HG03139 (cell line): ENCODE results near the gene CTSZ.
"Not testable (repeated sequence)": the region's sequence is repeated elsewhere in the genome, so short reads cannot be mapped to it uniquely, and the experiment has no call there.

Experiments used
- ATAC-seq: cut with Tn5 transposase; IDR thresholded peaks from one replicate; pipeline ENCODE4 v1.9.1; 2021; ENCODE audit not compliant: unreplicated experiment

Gene CTSZ

DNA sequence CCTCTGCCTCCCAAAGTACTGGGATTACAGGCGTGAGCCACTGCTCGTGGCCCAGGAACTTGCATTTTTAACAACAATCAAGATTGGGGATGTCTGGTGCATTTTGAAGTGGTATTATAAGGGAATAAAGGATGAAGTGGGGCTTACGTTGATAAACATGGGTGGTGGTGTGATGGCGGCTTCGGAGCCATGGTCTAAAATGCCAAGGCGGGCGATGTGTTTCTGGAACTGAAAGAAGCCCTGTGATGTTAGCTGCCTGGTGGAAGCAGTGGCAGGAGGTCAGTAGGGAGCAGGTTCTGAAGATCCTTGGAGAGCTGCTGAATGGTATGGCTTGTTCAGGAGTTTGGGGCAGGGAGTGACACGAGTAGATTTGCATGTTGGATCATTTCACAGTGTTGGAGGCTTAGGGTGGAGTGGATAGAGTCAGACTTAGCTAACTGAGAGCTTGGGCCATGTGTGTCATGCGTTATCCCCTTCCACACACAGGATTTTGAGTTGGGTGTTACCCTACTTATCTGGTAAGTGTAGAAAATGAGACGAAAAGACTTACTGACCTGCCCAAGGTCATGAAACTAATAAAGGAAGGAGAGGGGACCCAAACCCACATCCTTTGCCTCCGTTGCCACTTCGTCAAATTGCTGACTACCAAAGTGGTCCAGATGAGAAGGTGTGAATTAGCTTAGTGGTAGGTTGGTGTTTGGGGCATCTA, 24.5 kb downstream of the CTSZ start:
- no peak for ATAC-seq

DNA sequence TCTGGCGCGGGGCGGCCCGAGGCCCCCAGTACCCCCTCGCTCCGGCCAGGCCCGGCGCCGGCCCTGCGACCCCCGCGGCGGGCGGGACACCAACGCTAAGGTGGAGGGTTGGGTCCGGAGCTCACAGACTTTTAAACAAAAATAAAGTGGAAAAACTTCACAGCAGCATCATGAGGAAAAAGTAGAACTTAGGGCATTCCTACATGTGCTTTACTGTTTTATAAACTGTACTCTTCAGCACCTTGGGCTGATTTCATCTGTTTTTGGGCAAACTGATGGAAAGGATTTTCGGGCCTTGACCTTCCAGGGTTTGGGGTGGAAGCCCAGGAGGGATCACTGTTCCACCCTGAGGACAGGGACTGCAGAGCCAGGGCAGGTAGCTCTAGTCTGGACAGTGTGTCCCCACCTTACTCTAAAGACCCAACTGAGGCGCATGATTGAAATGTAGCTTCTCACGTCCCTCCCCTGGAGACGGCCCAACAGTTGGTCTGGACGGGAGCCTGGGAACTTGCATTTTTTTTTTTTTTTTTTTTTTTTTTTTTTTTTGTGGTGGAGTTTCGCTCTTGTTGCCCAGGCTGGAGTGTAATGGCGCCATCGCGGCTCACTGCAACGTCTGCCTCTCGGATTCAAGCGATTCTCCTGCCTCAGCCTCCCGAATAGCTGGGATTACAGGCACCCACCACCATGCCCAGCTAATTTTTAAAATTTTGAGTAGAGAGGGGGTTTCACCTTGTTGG, 25.3 kb downstream of the CTSZ start:
- ATAC-seq = no peak

DNA sequence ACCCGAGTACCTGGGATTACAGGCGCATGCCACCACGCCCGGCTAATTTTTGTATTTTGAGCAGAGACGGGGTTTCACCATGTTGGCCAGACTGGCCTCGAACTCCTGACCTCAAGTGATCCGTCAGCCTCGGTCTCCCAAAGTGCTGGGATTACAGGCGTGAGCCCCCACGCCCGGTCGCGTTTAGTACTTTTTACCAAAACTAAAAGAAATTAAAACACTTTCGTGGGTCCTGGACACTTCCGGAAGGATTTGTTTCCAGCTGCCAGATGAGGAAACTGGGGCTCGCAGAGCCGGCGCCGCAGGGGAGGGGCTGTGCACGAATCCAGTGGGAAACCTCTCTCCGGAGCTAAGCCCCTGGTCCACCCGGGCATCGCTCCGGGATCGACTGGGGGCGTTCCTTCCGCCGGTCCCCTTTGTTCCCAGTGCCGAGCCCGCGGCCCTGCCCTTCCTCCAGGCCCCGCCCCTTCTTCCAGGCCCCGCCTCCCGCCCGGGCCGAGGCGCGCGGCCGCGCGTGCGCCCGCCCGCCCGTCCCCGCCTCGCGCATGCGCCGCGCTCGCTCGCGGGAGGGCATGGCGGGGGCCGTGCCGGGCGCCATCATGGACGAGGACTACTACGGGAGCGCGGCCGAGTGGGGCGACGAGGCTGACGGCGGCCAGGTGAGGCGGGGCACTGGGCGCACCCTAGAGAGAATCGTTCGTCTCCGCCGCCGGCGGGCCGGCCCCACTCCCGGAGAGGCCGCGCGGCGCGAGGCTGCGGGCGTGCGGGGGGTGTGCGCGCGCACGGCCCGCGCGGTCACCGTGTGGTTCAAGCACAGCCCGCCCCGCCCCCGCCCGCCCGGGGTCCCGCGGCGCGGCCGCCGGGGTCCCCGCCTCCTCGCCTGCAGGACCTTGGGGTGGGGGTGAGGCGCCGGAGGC, 26.1 kb downstream of the CTSZ start, which contains the start of gene NELFCD:
Gene NELFCD, plus strand, starts transcription at position 546 of the 917 bp plus-strand sequence. Its CDS starts 54 bp downstream, at position 600.
- peak; percentile 66 for ATAC-seq

DNA sequence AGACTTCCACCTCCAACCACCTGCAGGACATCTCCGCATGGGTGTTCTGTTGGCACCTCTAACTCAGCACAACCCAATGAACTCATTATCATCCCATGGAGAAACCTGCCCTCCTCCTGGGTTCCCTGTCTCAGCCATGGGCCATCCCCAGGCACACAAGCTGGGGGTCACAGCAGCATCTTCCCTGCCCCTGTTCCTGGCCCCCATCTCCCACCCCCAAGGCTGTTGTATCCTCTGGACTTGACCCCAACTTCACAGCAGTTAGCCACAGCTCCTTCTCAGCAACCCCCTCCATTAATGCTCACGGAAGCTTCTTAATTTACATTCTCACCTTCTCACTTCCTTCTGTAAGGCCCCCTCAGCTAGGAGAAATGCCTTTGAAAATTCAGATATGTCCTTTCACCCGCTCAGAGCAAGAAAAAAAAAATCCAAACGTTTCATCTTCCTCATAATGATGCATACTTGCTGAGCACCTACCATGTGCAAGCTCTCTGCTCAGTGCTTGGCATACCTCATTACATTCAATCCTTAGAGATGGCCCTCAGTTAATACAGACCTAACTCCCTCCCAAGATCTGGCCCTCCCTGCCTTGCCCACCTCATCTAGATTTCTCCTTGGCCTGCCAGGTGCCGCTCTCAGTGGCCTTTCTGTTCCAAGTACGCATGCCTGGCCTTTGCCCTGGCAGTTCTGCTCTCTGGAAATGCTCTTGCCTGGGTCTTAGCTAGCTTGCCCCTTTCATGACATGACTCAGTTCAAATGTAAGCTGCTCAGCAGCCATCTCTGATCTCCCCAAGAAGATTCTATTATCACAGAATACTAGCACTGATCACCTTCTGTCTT, 28.5 kb downstream of the CTSZ start:
- no peak for ATAC-seq

DNA sequence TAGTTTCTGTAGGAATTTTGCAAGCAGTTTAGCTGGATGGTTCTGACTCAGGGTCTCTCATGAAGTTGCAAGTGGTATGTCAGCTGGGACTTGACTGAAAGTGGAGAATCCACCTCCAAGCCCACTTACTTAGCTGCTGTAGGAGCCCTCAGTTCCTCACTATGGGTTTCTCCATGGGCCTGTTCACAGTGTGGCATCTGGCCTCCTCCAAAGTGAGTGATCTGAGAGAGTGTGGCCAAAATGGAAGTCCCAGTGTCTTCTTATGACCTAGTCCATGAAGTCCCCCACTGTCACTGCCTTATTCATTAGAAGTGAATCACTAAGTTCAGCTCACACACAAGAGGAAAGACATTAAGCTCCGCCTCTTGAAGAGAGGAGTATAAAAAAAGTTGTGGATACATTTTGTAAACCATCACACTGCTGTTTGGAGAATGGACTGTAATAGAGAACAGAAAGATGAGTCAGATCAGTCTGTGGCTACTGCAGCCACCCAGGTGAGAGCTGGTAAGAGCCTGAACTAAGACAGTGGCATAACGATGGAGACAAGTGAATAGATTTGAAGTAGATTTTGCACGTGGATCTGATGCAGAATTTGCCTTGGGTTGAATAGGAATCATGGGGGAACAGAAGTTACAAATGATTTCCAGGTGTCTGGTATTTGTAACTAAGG, 30.9 kb downstream of the CTSZ start:
- ATAC-seq = no peak

DNA sequence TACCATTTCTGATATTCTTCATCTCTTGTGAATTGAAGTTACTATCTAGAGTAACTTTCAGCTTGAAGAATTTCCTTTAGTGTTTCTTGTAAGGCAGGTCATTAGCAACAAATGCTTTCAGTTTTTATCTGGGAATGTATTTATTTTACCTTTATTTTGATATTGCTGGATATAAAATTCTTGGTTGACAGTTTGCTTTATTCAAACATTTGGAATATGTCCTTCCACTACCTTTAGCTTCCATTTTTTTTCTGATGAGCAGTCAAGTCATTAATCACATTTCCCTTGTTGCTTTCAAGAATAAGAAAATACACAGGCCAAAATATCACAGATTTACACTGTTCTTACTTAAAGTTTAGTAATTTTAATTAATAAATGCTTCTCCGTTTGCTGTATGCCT, 31.7 kb downstream of the CTSZ start:
- no peak for ATAC-seq

DNA sequence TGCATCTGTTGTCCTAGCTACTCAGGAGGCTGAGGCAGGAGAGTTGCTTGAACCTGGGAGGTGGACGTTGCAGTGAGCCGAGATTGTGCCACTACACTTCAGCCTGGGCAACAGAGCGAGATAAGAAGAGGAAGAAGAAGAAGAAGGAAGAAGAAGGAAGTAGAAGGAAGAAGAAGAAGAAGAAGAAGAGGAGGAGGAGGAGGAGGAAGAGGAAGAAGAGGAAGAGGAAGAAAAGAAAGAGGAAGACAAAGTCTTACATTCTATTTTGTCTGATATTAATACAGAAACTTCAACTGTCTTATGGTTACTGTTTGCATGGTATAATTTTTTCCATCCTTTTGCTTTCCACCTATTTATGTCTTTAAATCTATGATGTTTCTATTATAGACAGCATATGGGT, 33.2 kb downstream of the CTSZ start:
- no peak for ATAC-seq

DNA sequence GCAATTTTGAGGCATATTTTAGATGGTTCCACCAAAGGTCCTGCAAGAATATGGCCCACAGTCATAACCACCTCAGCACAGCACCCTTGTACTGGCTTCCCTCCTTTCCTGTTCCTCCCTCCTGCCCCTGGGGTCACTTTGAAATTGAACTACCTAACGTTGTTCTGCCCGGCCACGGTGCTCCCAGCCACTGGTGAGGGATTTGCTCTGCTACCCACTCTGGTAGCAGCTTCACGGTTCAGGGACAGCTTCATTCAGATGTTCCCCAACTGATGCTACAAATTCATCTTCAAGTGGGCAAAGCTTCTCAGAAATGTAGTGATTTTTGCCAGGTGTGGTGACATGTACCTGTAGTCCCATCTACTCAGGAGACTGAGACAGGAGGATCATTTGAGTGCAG, 33.9 kb downstream of the CTSZ start:
- ATAC-seq = no peak

DNA sequence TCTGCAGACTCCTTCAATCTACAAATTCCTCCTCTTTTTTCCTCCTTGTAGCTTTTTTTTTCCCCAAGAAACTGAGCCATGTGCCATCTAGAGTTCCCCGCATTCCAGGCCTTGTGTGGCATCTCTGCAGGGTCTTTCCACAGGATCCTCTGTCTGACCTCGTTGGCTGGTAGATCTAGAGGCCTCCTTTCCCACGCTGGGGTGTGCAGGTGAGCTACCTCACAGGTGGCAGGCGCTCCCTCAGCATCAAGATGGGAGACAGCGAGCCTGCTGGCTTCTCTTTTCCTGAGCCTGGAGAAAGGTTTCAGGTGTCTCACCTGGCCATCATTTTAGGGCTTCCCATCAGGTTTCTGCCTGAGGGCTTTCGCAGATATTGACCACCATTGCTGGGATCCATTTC, 35.6 kb downstream of the CTSZ start:
- no peak for ATAC-seq

DNA sequence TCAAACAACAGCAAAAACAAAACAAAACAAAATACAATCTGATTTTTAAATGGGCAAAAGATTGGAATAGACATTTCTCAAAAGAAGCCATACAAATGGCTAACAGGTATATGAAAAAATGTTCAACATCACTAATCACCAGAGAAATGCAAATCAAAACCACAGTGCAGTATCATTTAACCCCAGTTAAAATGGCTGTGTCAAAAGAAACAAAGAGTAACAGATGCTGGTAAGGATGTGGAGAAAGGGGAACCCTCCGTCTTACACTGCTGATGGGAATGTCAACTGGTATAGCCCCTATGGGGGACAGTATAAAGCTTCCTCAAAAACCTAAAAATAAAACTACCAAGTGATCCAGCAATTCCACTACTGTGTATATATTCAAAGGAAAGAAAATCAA, 36.9 kb downstream of the CTSZ start:
- ATAC-seq = no peak

DNA sequence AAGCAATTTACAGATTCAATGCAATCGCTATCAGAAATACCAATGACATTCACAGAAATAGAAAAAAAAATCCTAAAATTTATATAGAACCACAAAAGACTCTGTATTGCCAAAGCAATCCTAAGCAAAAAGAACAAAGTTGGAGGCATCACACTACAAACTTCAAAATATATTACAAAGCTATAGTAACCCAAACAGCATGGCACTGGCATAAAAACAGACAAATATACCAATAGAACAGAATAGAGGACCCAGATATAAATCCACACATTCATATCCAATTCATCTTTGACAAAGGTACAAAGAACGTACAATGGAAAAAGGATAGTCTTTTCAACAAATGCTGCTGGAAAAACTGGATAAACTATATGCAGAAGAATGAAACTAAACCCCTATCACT, 37.6 kb downstream of the CTSZ start:
- ATAC-seq = no peak

DNA sequence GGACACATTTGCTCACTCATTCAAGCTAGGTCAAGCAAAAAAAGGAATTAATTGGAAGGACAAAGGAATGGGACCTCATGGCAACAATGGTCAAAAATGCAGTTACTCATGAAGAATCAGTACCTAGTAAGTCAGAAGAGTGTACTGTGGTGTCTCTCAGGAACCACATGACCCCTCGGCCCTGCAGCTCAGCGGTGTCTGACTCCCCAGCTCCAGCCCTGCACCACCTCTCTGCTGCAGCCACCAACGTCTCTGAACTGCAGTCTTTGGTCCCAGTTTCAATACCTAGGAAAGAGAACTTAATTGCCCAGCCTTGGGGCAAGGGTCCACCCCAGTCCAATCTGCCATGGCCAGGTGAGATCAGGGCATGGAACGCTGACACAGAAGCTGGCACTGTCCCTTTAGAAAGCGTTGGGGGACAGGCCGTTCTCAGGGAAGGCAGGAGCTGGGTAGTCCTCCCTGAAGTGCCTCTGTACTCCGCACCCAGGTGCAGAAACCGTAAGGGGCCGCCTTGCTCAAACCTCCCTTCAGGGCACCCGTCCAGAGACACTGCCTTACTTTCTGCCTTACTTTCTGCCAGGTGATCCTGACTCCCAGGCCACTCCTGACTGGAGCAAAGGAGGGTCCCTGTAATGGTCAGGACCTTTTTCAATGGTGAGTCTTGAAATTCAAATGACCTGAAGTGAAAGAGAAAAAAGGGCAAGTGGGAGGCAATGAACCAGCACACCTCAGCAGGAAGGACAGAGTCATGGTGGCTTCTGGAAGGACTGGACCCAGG, 39.2 kb downstream of the CTSZ start:
- no peak for ATAC-seq

DNA sequence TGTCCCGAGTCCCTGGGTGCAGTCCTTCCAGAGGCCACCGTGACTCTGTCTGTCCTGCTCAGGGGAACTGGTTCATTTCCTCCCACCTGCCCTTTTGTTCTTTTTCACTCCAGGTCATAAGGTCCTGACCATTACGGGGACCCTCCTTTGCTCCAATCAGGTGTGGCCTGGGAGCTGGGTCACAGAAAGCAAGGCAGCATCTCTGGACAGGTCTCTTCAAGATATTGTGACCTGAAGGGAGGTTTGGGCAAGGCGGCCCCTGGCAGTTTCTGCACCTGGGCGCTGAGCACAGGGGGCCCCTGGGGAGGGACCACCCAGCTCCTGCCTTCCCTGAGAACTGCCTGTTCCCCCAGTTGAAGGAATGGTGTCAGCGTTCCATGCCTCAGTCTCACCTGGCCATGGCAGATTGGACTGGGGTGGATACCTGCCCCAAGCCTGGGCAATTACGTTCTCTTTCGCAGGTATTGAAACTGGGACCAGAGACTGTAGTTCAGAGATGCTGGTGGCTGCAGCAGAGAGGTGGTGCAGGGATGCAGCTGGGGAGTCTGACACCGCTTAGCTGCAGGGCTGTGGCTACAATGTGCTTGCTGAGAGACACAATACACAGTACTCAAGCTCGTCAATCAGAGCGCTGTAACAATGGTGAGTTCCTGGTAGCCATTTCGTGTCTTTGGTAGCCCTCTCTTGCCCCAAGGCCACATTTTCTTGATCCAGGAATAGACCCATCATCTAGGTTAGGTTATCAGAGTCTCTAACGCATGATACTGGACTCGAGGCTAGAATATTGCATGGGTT, 41.6 kb downstream of the CTSZ start:
- no peak for ATAC-seq

DNA sequence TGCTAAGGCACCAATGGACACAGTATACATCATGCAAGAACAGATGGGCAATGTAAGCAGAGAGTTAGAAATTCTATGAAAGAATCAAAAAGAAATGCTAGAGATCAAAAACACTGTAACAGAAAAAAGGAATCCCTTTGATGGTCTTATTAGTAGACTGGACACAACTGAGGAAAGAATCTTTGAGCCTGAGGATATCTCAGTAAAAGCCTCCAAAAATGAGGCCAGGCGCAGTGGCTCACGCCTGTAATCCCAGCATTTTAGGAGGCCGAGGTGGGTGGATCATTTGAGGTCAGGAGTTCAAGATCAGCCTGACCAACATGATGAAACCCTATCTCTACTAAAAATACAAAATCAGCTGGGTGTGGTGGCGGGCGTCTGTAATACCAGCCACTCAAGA, 43.1 kb downstream of the CTSZ start:
- not testable (repeated sequence) for ATAC-seq

DNA sequence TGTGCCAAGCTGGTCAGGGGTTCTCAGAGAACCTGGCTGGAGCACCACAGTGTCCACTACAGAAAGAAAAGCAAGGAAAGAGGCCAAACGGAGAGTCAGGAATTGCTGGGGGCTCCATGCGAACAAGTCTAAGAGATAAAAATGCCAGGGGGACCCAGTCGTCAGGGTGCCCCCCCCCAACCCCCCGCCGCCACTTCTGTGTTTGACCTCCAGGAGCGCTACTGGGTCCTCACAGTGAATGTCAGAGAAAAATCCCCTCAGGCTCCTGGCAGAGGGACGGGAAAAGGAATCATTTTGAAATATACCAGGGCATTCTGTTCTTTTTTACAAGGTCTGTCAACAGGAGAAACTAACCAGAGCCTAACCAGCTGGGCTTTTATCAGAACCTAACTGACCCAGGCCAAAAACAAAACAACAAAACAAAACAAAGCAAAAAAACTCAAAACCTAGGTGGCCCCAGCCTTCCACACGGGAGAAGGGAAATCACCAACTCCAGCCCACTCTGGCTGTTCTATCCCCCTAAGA, 43.9 kb downstream of the CTSZ start:
- ATAC-seq = no peak

DNA sequence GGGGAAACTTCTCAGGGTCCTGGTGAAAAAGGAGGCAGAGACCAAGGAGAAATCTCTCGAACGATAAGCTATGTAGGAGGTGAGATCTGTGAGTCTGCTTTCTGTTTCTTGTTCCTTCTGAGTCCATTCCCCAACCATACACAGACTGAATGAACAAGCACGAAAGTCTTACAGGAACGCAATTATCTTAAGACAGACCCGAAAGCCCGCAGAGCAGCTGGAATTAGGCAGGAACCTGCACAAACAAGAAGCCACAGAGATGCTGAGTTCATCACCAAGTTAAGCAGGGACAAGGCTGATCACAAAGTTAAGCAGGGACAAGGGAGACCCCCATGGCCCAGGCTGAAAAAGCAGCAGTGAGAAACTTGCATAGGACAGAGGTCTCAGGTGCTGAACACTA, 47.4 kb downstream of the CTSZ start:
- no peak for ATAC-seq

DNA sequence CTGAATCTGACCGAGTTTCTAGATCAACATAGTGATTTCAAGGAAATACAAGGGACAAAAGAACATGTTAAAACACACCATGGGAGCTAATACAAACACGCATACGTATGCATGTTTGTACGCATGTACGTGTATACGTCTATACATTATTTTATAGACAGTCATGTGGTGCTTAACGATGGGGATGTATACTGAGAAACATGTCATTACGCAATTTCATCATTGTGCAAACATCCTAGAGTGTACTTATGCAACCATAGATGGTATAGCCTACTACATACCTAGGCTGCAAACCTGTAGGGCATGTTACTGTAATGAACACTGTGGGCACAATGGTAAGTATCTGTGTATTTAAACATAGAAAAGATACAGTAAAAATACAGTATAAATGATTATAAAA, 51.0 kb downstream of the CTSZ start:
- no peak for ATAC-seq

DNA sequence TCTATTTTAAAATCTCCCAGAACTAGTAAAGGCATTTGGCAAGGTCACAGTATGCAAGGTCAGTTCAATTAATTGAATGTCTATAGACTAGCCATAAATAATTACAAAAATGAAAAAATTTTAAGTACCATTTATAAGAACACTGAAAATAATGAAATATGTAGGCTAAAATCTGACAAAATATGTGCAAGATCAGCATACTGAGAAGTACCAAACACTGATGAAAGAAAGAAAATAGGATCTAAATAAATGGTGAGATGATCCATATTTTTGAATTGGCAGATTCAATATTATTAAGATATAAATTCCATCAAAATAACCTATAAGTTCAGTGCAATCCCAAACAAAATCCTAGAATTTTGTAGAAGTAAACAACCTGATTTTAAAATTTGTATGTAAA, 54.0 kb downstream of the CTSZ start:
- ATAC-seq = no peak
